ENCODE data around the gene RFT1.

Gene RFT1

GRCh38 chr3:53130179-53131061, at the start of gene RFT1:
Gene RFT1 (minus strand): TSS chr3:53130435. CDS start chr3:53130400, 35 bp downstream.
- DNase-seq (ENCODE audit: low spot score in 2 of 2) (peak; percentile 97 to 98), ATAC-seq (peak; percentile 96)
- H3K9me3 Mint-ChIP-seq = no peaks in the 10 kb centered on the region
- H3K4me1 Mint-ChIP-seq = peaks cover 18% of the 10 kb centered on the region
- H3K4me3 Mint-ChIP-seq = peak within 1 kb of the TSS; percentile 85
- peak within 1 kb of the TSS; percentile 97 for H3K27ac Mint-ChIP-seq
- peaks cover 15% of the 10 kb centered on the region for H3K36me3 Mint-ChIP-seq

- DNase-seq (ENCODE audit: low spot score in 2 of 2) (no peak), ATAC-seq (no peak)
- Mint-ChIP-seq H3K4me3 (no peak overlapping the region), H3K27ac (peak overlapping the region; percentile 82), H3K4me1 (peaks cover 17% of the 10 kb centered on the region), H3K9me3 (no peaks in the 10 kb centered on the region), H3K36me3 (peaks cover 51% of the 10 kb centered on the region)
Observed at GRCh38 chr3:53179580-53179979, 49.3 kb upstream of the RFT1 start.

- Mint-ChIP-seq H3K36me3 (peaks cover 44% of the 10 kb centered on the region), H3K27ac (no peak overlapping the region), H3K9me3 (no peaks in the 10 kb centered on the region), H3K4me3 (no peak overlapping the region), H3K4me1 (peaks cover 23% of the 10 kb centered on the region)
- ATAC-seq = no peak
- no peak for DNase-seq (ENCODE audit: low spot score in 2 of 2)
Observed at GRCh38 chr3:53178246-53178645, 48.0 kb upstream of the RFT1 start.

GRCh38 chr3:53175613-53176540, 45.6 kb upstream of the RFT1 start:
- H3K36me3 Mint-ChIP-seq = peaks cover 27% of the 10 kb centered on the region
- DNase-seq (ENCODE audit: low spot score in 2 of 2) = no peak

GRCh38 chr3:53174346-53175250, 44.4 kb upstream of the RFT1 start:
- H3K27ac Mint-ChIP-seq = peak overlapping the region; percentile 27
- H3K4me1 Mint-ChIP-seq = peaks cover 55% of the 10 kb centered on the region
- ATAC-seq (no peak), DNase-seq (ENCODE audit: low spot score in 2 of 2) (no peak)
- H3K36me3 Mint-ChIP-seq = peaks cover 38% of the 10 kb centered on the region
- H3K9me3 Mint-ChIP-seq = no peaks in the 10 kb centered on the region
- no peak overlapping the region for H3K4me3 Mint-ChIP-seq

More at GRCh38 chr3:53175613-53176540, 45.6 kb upstream of the RFT1 start:
- H3K9me3 Mint-ChIP-seq = no peaks in the 10 kb centered on the region
- H3K4me1 Mint-ChIP-seq = peaks cover 42% of the 10 kb centered on the region
- no peak overlapping the region for H3K4me3 Mint-ChIP-seq
- ATAC-seq = no peak
- no peak overlapping the region for H3K27ac Mint-ChIP-seq

GRCh38 chr3:53173107-53173506, 42.9 kb upstream of the RFT1 start:
- H3K4me3 Mint-ChIP-seq = no peak overlapping the region
- H3K9me3 Mint-ChIP-seq = no peaks in the 10 kb centered on the region
- DNase-seq (ENCODE audit: low spot score in 2 of 2) (no peak), ATAC-seq (no peak)
- peaks cover 34% of the 10 kb centered on the region for H3K36me3 Mint-ChIP-seq
- H3K4me1 Mint-ChIP-seq = peaks cover 70% of the 10 kb centered on the region
- no peak overlapping the region for H3K27ac Mint-ChIP-seq

GRCh38 chr3:53171827-53172505, 41.7 kb upstream of the RFT1 start:
- DNase-seq (ENCODE audit: low spot score in 2 of 2) (no peak), ATAC-seq (no peak)
- H3K4me3 Mint-ChIP-seq = no peak overlapping the region
- H3K4me1 Mint-ChIP-seq = peaks cover 80% of the 10 kb centered on the region
- H3K27ac Mint-ChIP-seq = peak overlapping the region; percentile 90
- H3K36me3 Mint-ChIP-seq = peaks cover 32% of the 10 kb centered on the region
- no peaks in the 10 kb centered on the region for H3K9me3 Mint-ChIP-seq

GRCh38 chr3:53171064-53171418, 40.8 kb upstream of the RFT1 start:
- ATAC-seq (no peak), DNase-seq (ENCODE audit: low spot score in 2 of 2) (no peak)
- peaks cover 36% of the 10 kb centered on the region for H3K36me3 Mint-ChIP-seq
- H3K27ac Mint-ChIP-seq = peak overlapping the region; percentile 90
- H3K4me1 Mint-ChIP-seq = peaks cover 84% of the 10 kb centered on the region
- H3K9me3 Mint-ChIP-seq = no peaks in the 10 kb centered on the region
- peak overlapping the region; percentile 43 for H3K4me3 Mint-ChIP-seq

- Mint-ChIP-seq H3K36me3 (peaks cover 40% of the 10 kb centered on the region), H3K4me3 (peak overlapping the region; percentile 43), H3K4me1 (peaks cover 80% of the 10 kb centered on the region), H3K27ac (peak overlapping the region; percentile 90), H3K9me3 (no peaks in the 10 kb centered on the region)
- ATAC-seq = peak; percentile 64
- DNase-seq (ENCODE audit: low spot score in 2 of 2) = no peak
Observed at GRCh38 chr3:53170325-53171063, 40.3 kb upstream of the RFT1 start.

- Mint-ChIP-seq H3K27ac (peak overlapping the region; percentile 90), H3K9me3 (no peaks in the 10 kb centered on the region), H3K4me1 (peaks cover 74% of the 10 kb centered on the region), H3K4me3 (peak overlapping the region; percentile 43), H3K36me3 (peaks cover 40% of the 10 kb centered on the region)
- DNase-seq (ENCODE audit: low spot score in 2 of 2) = no peak
- ATAC-seq = no peak
Observed at GRCh38 chr3:53169832-53170324, 39.6 kb upstream of the RFT1 start.

- DNase-seq (ENCODE audit: low spot score in 2 of 2) (no peak), ATAC-seq (no peak)
- H3K36me3 Mint-ChIP-seq = peaks cover 40% of the 10 kb centered on the region
- no peaks in the 10 kb centered on the region for H3K9me3 Mint-ChIP-seq
- no peak overlapping the region for H3K4me3 Mint-ChIP-seq
- H3K27ac Mint-ChIP-seq = peak overlapping the region; percentile 90
- H3K4me1 Mint-ChIP-seq = peaks cover 73% of the 10 kb centered on the region
Observed at GRCh38 chr3:53169045-53169831, 39.0 kb upstream of the RFT1 start.

- Mint-ChIP-seq H3K9me3 (no peaks in the 10 kb centered on the region), H3K4me3 (no peak overlapping the region), H3K27ac (peak overlapping the region; percentile 90), H3K4me1 (peaks cover 71% of the 10 kb centered on the region), H3K36me3 (peaks cover 37% of the 10 kb centered on the region)
- ATAC-seq (no peak), DNase-seq (ENCODE audit: low spot score in 2 of 2) (no peak)
Observed at GRCh38 chr3:53168175-53168923, 38.1 kb upstream of the RFT1 start.
